ENCODE data around the gene RASIP1. TPM values are rescaled to one million over a fixed set of nuclear protein-coding genes. Genes with fewer than 3 reads are reported as not detected.
"Not testable (repeated sequence)": the region's sequence is repeated elsewhere in the genome, so short reads cannot be mapped to it uniquely, and the experiment has no call there.

The RASIP1 gene
- total and polyA plus RNA-seq, 10 donors: 15.1 to 78.1 (median 40.9) TPM

DNA sequence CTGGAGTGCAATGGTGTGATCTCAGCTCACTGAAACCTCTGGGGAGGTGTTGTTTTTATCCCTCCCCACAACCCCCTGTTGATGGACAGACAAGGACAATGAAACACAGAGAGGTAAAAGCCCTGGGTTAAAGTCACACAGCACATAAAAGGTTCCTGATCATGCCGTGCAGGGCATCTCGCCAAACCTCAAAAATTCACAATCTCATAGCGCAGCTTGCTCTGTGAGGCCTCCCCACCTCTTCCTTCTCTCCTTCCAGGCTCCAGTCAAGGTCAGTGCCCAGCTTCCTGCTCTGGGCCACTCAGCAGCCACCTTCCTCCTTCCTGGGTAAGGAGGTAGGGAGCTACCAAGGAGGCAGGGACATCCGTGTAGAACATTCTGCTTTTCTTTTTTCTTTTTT lies 42.4 kb downstream of the RASIP1 start:
- H3K4me1 ChIP-seq: peaks cover 7 to 32% (median 20%) of the 10 kb centered on the region in 6 donors
- no peak for DNase-seq
- peaks cover 0 to 30% (median 9%) of the 10 kb centered on the region in 7 donors for H3K27me3 ChIP-seq (replicated peaks in 1 of 7)
- intact Hi-C loops (cut with DNase I; ENCODE audit: low total_unique reads): no loop called here
- peaks cover 0 to 17% (median 0%) of the 10 kb centered on the region in 6 donors for H3K36me3 ChIP-seq
- no peaks in the 10 kb centered on the region for H3K9me3 ChIP-seq
- H3K27ac ChIP-seq: peak overlapping the region in 7 of 8 donors; percentile 23 to 76 (median 57)
- 27 to 49% (median 37%) methylated on average over 4 of the region's 4 CpGs for WGBS, 5 donors
- H3K4me3 ChIP-seq: no peak overlapping the region
- TF ChIP-seq, protein P1, sequence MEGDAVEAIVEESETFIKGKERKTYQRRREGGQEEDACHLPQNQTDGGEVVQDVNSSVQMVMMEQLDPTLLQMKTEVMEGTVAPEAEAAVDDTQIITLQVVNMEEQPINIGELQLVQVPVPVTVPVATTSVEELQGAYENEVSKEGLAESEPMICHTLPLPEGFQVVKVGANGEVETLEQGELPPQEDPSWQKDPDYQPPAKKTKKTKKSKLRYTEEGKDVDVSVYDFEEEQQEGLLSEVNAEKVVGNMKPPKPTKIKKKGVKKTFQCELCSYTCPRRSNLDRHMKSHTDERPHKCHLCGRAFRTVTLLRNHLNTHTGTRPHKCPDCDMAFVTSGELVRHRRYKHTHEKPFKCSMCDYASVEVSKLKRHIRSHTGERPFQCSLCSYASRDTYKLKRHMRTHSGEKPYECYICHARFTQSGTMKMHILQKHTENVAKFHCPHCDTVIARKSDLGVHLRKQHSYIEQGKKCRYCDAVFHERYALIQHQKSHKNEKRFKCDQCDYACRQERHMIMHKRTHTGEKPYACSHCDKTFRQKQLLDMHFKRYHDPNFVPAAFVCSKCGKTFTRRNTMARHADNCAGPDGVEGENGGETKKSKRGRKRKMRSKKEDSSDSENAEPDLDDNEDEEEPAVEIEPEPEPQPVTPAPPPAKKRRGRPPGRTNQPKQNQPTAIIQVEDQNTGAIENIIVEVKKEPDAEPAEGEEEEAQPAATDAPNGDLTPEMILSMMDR (IDR thresholded peaks at IDR 0.05 in 8 of 11, conservative IDR thresholded peaks at IDR 0.05 in 3 of 11): no peak
- peak in 2 of 3 donors; percentile 60 to 73 for TF ChIP-seq POLR2AphosphoS5 (IDR thresholded peaks at IDR 0.05)
- TF ChIP-seq POLR2A (IDR thresholded peaks at IDR 0.05): no peak

GRCh38 chr19:48696353-48697010 lies 43.9 kb downstream of the RASIP1 start:
- Histone ChIP-seq H3K27ac (peak overlapping the region in 6 of 8 donors; percentile 43 to 76 (median 66)), H3K4me3 (peak overlapping the region in 7 of 8 donors; percentile 8 to 56 (median 23))
- no peak for DNase-seq

DNA sequence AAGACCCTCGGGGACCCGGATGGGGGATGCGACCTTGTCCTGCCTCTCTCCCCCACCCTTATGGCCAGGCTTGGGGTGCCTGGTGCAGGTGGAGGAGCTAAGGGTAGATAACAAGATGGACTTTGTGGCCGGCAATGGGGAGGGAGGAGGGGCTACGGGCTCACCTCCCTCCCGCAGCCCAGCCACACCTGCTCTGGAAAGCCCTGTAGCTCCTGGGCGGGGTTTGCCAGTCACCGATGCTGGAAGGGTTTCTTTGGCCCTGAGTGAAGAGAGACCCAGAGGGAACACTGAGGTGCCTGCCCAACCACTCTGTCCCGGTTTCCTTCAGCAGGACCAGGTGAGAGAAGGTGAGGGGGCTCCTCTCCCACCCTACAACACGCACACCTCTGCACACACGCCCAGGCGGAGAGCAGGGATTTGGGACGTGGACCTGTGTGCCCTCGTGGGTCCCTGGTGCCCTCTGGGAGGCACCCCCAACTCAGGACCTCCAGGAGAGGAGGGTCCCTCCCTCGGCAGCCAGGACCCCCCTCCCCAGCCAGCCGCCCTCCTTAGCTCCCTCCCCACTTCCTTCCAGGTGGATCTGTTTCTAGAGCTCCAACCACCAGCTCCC lies 44.6 kb downstream of the RASIP1 start, which contains the start of gene FUT2:
Gene FUT2 (plus strand): TSS at position 229 of the 610 bp plus-strand sequence. CDS start 6,986 bp downstream, outside the sequence.
- no peaks in the 10 kb centered on the region for H3K9me3 ChIP-seq
- TF ChIP-seq POLR2A (IDR thresholded peaks at IDR 0.05) (no peak), POLR2AphosphoS5 (IDR thresholded peaks at IDR 0.05) (no peak)
- TF ChIP-seq, protein P1 (IDR thresholded peaks at IDR 0.05 in 8 of 11, conservative IDR thresholded peaks at IDR 0.05 in 3 of 11): no peak
- peaks cover 7 to 32% (median 20%) of the 10 kb centered on the region in 6 donors for H3K4me1 ChIP-seq
- intact Hi-C loops (cut with DNase I; ENCODE audit: low total_unique reads): no loop called here
- peaks cover 0 to 30% (median 9%) of the 10 kb centered on the region in 7 donors for H3K27me3 ChIP-seq (replicated peaks in 1 of 7)
- 41 to 51% (median 42%) methylated on average over 6 to 16 of the region's 16 CpGs for WGBS, 5 donors
- no peak for DNase-seq
- peak within 1 kb of the TSS in 6 of 8 donors; percentile 43 to 76 (median 66) for H3K27ac ChIP-seq
- H3K36me3 ChIP-seq: no peaks in the 10 kb centered on the region
- H3K4me3 ChIP-seq: peak within 1 kb of the TSS in 7 of 8 donors; percentile 8 to 56 (median 23)

More at GRCh38 chr19:48696353-48697010, 43.9 kb downstream of the RASIP1 start:
- Histone ChIP-seq H3K27me3 (replicated peaks in 1 of 7) (peaks cover 0 to 30% (median 9%) of the 10 kb centered on the region in 7 donors), H3K4me1 (peaks cover 7 to 32% (median 20%) of the 10 kb centered on the region in 6 donors), H3K36me3 (peaks cover 0 to 3% (median 0%) of the 10 kb centered on the region in 6 donors), H3K9me3 (no peaks in the 10 kb centered on the region)
- intact Hi-C loops (cut with DNase I; ENCODE audit: low total_unique reads): no loop called here
- peak in 2 of 3 donors; percentile 63 to 65 for TF ChIP-seq POLR2AphosphoS5 (IDR thresholded peaks at IDR 0.05)
- TF ChIP-seq, protein P1 (IDR thresholded peaks at IDR 0.05 in 8 of 11, conservative IDR thresholded peaks at IDR 0.05 in 3 of 11): no peak
- 3 to 5% (median 4%) methylated on average over 33 to 34 of the region's 34 CpGs for WGBS, 5 donors

- H3K36me3 ChIP-seq; H3K9me3 ChIP-seq; H3K4me3 ChIP-seq; DNase-seq; H3K27ac ChIP-seq; intact Hi-C loops (cut with DNase I; ENCODE audit: low total_unique reads): not testable (repeated sequence)
- Histone ChIP-seq H3K4me1 (peaks cover 7 to 32% (median 20%) of the 10 kb centered on the region in 6 donors), H3K27me3 (replicated peaks in 1 of 7) (peaks cover 0 to 30% (median 9%) of the 10 kb centered on the region in 7 donors)
- WGBS, 5 donors: 83 to 95% (median 89%) methylated on average over 9 of the region's 9 CpGs
Measured at GRCh38 chr19:48693629-48694028, 46.8 kb downstream of the RASIP1 start.

Measured in spleen (tissue), 11 donors.